GOT3 (cell line): ENCODE measurements around the gene ITGAL.
"Not testable (repeated sequence)": the region's sequence is repeated elsewhere in the genome, so short reads cannot be mapped to it uniquely, and the experiment has no call there.

Experiments used
- DNase-seq: peaks from one replicate; lab custom pipeline; 2025; ENCODE audit warnings: mixed read lengths; lab: John Stamatoyannopoulos, UW

Gene ITGAL

GRCh38 chr16:30526137-30526822 is 53.7 kb downstream of the ITGAL start, which contains the start of gene ZNF768:
ZNF768 (minus strand) TSS chr16:30526566; CDS start chr16:30526413, 153 bp downstream.
- DNase-seq, result no peak

DNA sequence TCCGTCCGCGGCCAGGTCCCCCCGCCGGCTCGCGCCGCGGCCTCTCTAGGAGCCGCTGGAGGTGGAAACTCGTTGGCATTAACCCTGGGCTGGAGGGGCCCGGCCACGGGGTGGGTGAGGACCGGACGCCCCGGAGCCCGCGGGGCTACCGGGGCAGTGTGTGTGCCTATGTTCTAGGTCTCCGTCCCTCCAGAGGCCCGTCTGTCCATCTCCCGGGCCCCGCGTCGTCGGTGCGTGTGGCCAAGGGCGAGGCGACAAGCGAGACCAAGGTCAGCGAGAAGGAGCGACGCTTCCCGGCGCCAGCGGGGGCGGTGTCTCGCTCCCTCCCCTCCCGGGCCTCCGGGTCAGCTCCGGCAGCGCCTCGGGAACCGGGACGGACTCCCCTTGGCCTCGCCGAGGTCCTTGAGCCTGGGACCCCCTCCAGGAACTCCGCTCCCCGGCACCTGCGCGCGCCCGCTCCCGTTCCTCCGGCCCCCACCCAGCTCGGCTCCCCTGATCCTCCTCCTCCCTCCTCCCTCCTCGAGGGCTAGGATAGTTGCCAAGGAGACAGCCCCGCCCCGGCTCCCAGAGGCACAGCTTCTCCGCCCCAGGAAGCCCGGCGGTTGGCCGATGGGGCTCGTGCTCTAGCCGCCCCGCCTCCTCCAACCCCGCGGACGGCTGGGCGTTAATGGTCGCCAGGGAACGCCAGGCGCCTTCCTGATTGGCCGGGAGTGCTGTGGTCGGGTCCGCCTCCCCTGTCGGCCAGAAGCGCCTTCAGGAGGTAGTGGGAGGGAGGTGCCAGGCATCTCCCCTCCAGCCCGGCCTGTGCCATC is 54.5 kb downstream of the ITGAL start:
- peak; percentile 94 for DNase-seq

DNA sequence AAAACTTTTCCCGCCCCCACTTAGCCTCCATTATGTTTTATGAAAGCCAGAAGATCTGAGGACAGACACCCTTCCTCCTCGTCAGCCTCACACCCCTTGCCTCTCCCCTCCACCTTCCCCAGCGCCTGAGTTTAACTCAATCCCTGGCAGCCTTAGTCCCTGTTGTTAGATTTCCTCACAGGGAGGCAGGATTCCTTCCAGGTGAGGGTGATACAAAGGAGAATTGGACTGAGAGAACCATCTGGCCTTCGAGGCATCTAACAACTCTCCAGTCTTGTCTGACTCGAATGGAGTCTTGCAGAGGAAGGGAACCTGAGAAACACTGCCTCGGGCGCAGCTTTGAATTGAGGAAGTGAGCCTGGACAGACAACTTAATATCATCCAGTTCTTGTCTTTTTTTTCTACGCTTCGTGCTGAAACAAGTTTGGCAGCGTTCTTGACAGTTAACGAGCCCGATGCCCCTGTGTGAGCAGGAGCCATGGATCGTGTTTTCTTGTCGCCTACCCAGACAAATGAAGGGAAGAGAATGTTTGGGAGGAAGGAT is 55.2 kb downstream of the ITGAL start:
- DNase-seq, result no peak

GRCh38 chr16:30528799-30529457 is 56.4 kb downstream of the ITGAL start:
- DNase-seq, result no peak

- no peak for DNase-seq
These were observed 57.9 kb downstream of the ITGAL start for GRCh38 chr16:30530163-30531037.

DNA sequence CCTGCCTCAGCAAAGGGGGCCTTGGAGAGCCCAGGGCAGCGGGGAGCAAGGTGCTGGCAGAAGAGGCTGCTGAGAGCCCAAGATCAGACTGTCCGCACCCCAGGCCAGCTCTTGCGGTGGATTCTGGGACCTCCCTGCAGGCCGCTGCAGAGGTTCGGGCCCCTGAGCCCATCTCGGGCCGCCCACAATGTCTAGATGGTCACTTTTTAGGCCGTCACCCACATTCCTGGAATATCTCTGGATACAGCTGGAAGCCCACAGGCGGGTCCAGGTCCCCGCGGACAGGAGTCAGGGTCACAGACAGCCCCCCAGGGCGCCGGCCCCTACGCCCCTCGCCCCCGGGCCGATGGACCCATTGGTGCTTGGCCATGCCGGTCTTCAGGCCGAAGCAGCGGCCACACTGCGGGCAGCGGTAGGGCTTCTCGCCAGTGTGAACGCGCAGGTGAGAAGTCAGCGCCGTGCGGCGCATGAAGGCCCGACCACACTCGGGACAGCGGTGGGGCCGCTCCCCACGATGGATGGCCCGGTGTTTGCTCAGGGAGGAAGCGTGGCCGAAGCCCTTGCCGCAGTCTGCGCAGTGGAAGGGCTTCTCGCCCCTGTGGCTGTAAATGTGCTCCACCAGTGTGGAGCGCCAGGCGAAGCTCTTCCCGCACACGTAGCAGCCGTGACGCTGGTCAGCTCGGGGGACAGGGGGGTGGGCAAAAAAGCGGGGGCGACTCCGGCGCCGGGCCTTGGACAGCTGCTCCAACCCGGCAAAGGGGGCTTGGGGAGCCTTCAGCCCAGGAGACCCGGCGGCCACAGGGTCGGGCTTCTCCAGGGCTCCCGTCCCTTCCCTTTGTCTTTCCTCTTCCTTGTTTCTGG is 60.0 kb downstream of the ITGAL start:
- DNase-seq, result no peak

GRCh38 chr16:30533146-30533522 is 60.6 kb downstream of the ITGAL start:
- DNase-seq, result no peak

DNA sequence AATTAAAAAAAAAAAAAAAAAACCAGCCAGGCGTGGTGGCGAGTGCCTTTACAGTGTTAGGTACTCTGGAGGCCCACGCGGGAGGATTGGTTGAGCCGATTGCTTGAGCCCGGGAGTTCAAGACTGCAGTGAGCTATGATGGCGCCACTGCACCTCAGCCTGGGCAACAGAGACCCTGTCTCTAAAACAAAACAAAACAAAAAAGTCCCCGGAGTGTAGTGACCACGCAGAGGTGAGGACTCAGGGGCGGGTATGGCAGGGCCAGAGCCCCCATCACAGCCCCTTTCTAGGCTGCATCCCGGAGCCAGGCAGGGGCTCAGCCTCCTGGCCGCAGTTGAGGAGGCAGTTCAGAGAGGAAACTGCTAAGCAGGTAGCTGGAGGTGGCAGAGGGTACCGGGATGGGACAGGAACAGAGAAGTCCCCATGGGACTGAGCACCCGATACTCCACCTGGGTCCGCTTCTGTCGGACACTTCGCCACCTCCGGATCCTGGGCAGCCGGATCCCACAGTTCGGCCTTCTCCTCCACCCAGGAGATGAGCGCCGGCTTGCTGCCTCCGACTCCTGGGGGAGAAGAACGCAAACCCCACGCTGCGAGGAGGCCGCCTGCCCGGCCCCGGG is 61.3 kb downstream of the ITGAL start:
- no peak for DNase-seq

GRCh38 chr16:30534368-30535105 is 62.0 kb downstream of the ITGAL start, which contains the start of gene ZNF747:
ZNF747 (minus strand) TSS chr16:30534858; CDS start chr16:30534679, 179 bp downstream.
- peak; percentile 32 for DNase-seq

- no peak for DNase-seq
These were observed 62.7 kb downstream of the ITGAL start for GRCh38 chr16:30535106-30535776.

- DNase-seq, result no peak
These were observed 63.2 kb downstream of the ITGAL start for GRCh38 chr16:30535777-30536190.

DNA sequence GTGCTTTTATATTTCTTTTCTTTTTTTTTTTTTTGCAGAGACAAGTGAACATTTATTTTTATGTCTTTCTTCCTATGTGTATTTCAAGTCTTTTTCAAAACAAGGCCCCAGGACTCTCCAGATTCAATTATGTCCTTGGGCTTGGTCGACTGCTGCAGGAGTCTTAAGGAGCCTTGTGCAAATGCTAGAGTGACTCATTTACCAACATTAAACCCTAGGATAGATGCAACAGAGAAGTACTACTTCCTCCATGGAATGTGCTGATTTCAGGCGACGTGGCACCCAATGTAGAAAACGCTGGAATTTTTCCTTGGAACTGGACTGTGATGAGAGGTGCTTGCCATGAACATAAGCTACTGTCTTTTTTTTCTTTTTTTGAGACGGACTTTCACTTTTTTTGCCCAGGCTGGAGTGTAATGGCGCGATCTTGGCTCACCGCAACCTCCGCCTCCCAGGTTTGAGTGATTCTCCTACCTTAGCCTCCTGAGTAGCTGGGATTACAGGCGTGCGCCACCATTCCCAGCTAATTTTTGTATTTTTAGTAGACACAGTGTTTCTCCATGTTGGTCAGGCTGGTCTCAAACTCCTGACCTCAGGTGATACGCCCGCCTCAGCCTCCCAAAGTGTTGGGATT is 64.0 kb downstream of the ITGAL start:
- not testable (repeated sequence) for DNase-seq

DNA sequence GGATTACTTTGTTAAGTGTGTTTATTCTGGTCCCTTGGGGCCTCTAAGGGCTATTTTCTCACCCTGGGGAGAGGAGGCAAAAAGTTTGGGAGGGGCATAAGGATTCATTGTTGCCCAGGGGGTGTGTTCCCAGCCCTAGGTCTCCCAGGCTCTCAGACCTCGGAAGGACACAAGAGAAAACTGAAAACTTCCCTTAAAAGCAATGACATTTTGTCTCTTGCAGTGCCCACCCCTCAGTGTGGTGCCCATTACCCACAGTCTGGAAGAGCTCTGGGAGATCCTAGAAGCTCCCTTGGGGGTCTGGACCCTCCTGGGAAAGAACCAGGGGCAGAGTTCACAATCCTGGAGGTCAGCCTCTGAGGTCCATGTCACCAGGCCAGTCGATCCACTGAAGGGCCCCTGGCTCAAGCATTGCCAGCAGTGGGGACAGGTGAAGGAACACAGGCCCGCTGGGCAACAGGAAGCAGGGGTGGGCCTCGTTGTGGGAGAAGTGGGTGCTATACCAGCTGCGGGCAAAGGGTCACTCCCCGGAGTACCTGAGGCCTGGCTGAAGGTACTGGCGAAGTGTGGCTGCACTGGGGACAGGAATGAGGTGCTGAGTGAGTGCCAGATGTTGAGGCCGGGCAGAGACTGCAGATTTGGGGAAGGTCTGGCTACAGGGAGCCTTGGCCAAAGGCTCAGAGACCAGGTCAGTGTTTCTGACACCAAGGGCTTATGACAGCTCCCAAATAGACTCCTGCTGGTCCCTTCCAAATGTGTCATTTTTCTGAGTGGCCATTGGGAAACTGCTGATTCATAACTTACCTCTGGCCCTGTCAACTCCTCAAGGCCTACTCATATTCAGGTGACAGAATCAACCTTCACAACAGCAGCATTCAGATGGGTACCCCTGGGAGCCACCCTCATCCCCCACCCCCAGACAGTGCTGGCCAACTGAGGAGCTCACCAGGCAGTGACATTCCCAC is 66.7 kb downstream of the ITGAL start:
- no peak for DNase-seq

DNA sequence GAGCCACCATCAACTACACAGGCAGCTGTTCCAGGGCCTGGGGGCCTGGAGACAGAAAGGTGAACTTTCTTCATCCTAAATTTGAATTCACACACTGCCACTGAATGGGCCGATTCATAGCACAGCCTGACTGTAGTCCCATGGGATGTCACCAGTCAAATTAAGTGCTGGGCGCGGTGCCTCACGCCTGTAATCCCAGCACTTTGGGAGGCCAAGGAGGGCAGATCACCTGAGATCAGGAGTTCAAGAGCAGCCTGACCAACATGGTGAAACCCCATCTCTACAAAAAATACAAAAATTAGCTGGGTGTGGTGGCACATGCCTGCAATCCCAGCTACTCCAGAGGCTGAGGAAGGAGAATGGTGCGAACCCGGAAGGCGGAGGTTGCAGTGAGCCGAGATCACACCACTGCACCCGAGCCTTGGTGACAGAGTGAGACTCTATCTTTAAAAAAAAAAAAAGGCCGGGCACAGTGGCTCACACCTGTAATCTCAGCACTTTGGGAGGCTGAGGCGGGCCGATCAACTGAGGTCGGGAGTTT is 67.5 kb downstream of the ITGAL start:
- DNase-seq, result not testable (repeated sequence)

DNA sequence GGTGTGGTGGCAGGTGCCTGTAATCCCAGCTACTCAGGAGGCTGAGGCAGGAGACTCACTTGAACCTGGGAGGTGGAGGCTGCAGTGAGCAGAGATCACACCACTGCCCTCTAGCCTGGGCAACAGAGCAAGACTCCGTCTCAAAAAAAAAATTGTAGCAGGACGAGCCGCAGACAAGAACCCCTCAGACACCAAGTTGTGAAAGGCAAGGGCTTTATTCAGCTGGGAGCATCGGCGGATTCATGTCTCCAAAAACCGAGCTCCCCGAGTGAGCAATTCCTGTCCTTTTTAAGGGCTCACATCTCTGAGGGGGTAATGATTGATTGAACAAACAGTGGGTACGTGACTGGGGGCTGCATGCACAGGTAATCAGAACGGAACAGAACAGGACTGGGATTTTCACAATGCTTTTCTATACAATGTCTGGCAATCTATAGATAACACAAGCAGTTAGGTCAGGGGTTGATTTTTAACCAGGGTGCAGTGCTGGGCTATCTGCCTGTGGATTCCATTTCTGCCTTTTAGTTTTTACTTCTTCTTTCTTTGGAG is 68.4 kb downstream of the ITGAL start:
- not testable (repeated sequence) for DNase-seq
